Raji (cell line): ENCODE results near the gene COA8.

Experiments
- POLR2A ChIP-seq: IDR thresholded peaks from 2 replicates; pipeline ENCODE4 v1.6.1; 2011; ENCODE audit warnings: low read depth, low read length, control low read depth; ENCODE audit not compliant: insufficient read depth

COA8 gene

GRCh38 chr14:103606963-103607668 is 44.4 kb downstream of the COA8 start:
- no peak for TF ChIP-seq POLR2A

GRCh38 chr14:103607822-103608221 is 45.1 kb downstream of the COA8 start:
- no peak for TF ChIP-seq POLR2A

GRCh38 chr14:103611215-103611614 is 48.5 kb downstream of the COA8 start:
- no peak for TF ChIP-seq POLR2A

GRCh38 chr14:103613517-103613916 is 50.8 kb downstream of the COA8 start:
- no peak for TF ChIP-seq POLR2A

GRCh38 chr14:103616635-103617300 is 54.0 kb downstream of the COA8 start:
- TF ChIP-seq POLR2A, result no peak

GRCh38 chr14:103619057-103619456 is 56.3 kb downstream of the COA8 start:
- no peak for TF ChIP-seq POLR2A

GRCh38 chr14:103621860-103622259 is 59.1 kb downstream of the COA8 start:
- no peak for TF ChIP-seq POLR2A

- no peak for TF ChIP-seq POLR2A
Observed at GRCh38 chr14:103623308-103623707, 60.5 kb downstream of the COA8 start.

- no peak for TF ChIP-seq POLR2A
Observed at GRCh38 chr14:103623883-103624482, 61.2 kb downstream of the COA8 start.

GRCh38 chr14:103624860-103625259 is 62.1 kb downstream of the COA8 start:
- TF ChIP-seq POLR2A, result no peak

GRCh38 chr14:103625356-103626095 is 62.8 kb downstream of the COA8 start:
- 0 out of 2 replicates have a peak, but pooled peaks have one; percentile 20 for TF ChIP-seq POLR2A

- TF ChIP-seq POLR2A, result no peak
Observed at GRCh38 chr14:103626146-103626850, 63.5 kb downstream of the COA8 start.

- TF ChIP-seq POLR2A, result 0 out of 2 replicates have a peak, but pooled peaks have one; percentile 11
Observed at GRCh38 chr14:103627073-103628025, 64.6 kb downstream of the COA8 start.

- no peak for TF ChIP-seq POLR2A
Observed at GRCh38 chr14:103628221-103628683, 65.5 kb downstream of the COA8 start.
